ENCODE measurements around the gene TSPAN7.

- TF ChIP-seq POLR2A (IDR thresholded peaks at IDR 0.05; ENCODE audit: low read length) = no peak
- TF ChIP-seq GATA1 (IDR thresholded peaks at IDR 0.05; ENCODE audit: low read depth, low read length) = no peak
Observed at GRCh38 chrX:38661103-38661441, 99.7 kb downstream of the TSPAN7 start.
